NCI-H2171 treated with DMSO at 0.1 percent for 48 hours (cell line): ENCODE results near the gene ILF3.

ENCODE experiments used
- DNase-seq: peaks from one replicate; lab custom pipeline; 2025; lab: John Stamatoyannopoulos, UW

ILF3 gene

GRCh38 chr19:10653732-10654609 lies at the start of gene ILF3:
ILF3 (plus strand) TSS chr19:10654346; CDS start chr19:10670606, 16,260 bp downstream.
- DNase-seq, result peak; percentile 100

GRCh38 chr19:10604460-10604980 lies 49.6 kb upstream of the ILF3 start:
- no peak for DNase-seq

GRCh38 chr19:10611907-10612306 lies 42.2 kb upstream of the ILF3 start:
- DNase-seq, result no peak

GRCh38 chr19:10612499-10613119 lies 41.5 kb upstream of the ILF3 start:
- DNase-seq, result no peak

- no peak for DNase-seq
These were observed 38.6 kb upstream of the ILF3 start for GRCh38 chr19:10615429-10616023.

GRCh38 chr19:10617409-10618121 lies 36.6 kb upstream of the ILF3 start:
- DNase-seq, result no peak

- no peak for DNase-seq
These were observed 35.3 kb upstream of the ILF3 start for GRCh38 chr19:10618846-10619245.

GRCh38 chr19:10620786-10621185 lies 33.4 kb upstream of the ILF3 start:
- DNase-seq, result no peak

- DNase-seq, result no peak
These were observed 32.2 kb upstream of the ILF3 start for GRCh38 chr19:10621966-10622365.

GRCh38 chr19:10624585-10624984 lies 29.6 kb upstream of the ILF3 start:
- DNase-seq, result no peak

- DNase-seq, result no peak
These were observed 29.0 kb upstream of the ILF3 start, which contains the start of gene SLC44A2 for GRCh38 chr19:10625003-10625761. SLC44A2 (plus strand) TSS chr19:10625553; CDS start chr19:10625634, 81 bp downstream.

GRCh38 chr19:10625762-10626138 lies 28.4 kb upstream of the ILF3 start:
- DNase-seq, result no peak

- DNase-seq, result no peak
These were observed 22.3 kb upstream of the ILF3 start for GRCh38 chr19:10631874-10632273.

GRCh38 chr19:10634430-10634829 lies 19.7 kb upstream of the ILF3 start:
- DNase-seq, result no peak

GRCh38 chr19:10634963-10635362 lies 19.2 kb upstream of the ILF3 start:
- DNase-seq, result no peak

GRCh38 chr19:10636304-10636972 lies 17.7 kb upstream of the ILF3 start:
- DNase-seq, result no peak

GRCh38 chr19:10637894-10638293 lies 16.3 kb upstream of the ILF3 start:
- no peak for DNase-seq

- DNase-seq, result no peak
These were observed 14.3 kb upstream of the ILF3 start for GRCh38 chr19:10639836-10640235.

GRCh38 chr19:10640361-10640760 lies 13.8 kb upstream of the ILF3 start:
- DNase-seq, result no peak

- DNase-seq, result no peak
These were observed 12.9 kb upstream of the ILF3 start for GRCh38 chr19:10641248-10641647.
